ENCODE measurements around the gene NHEJ1. TPM values are rescaled to one million over a fixed set of nuclear protein-coding genes. Genes with fewer than 3 reads are reported as not detected.

Gene NHEJ1
- total RNA-seq, 1 experiment from 2014 or later, result 20.8 TPM

DNA sequence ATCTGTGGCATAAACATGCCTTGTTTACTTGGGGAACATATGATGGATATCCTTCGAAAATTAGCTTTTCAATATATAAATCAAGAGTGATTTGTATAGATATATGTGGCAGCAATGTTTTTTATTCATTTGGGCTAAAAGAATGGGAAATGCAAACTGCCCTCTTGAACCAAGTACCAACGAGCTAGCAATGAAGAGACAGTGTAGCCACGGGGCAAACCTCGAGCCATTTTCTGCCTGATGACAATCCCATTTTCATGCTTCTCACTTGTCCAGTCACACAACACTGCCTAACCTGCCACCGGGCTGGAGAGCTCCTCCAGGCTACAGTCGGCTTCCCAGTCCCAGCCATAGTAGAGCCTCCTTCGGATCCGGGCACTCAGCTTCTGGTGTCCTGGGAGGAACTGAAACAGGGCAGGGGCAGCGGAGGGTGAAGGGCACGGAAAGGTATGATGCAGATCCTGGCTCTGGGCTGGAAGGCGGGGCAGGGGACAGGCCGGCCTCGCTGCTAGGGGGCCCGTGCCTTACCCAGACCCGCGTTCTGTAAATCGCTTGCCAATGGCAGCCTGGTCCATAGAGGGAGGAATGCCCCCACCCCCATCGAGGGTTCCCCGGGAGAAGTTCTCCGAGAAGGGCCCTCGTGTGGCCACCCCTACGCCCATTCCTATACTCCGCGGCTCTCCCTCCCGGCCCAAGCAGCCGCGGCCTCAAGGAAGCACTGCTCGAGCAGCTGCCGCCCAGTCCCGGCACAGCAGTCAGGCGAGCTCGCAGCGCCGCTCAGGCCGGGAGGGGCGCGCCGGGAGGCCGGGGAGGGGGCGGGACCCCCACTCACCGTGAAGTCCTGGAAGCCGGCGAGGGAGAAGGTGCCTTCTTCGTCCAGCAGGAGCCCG lies 15.6 kb upstream of the NHEJ1 start:
- Histone ChIP-seq H4K5ac (ENCODE audit: insufficient read length, low read depth, low read length) (no peak overlapping the region), H2AFZ (ENCODE audit: low read length) (no peak overlapping the region), H3K79me2 (ENCODE audit: insufficient read depth, low read length) (no peaks in the 10 kb centered on the region), H3K4me2 (ENCODE audit: insufficient read depth, insufficient read length, low read length) (peak overlapping the region; percentile 99), H2BK20ac (ENCODE audit: low read depth, low read length, poor library complexity, severe bottlenecking) (no peak overlapping the region), H3K79me1 (ENCODE audit: insufficient read depth, low read depth, low read length, poor library complexity, severe bottlenecking) (peaks cover 3% of the 10 kb centered on the region), H3K9ac (ENCODE audit: extremely low read depth, insufficient read length, low read length) (peak overlapping the region; percentile 27), H2BK15ac (ENCODE audit: low read depth, low read length) (no peak overlapping the region), H3K23ac (ENCODE audit: insufficient read length, low read depth, low read length) (no peak overlapping the region), H3T11ph (ENCODE audit: low read length) (no peak overlapping the region), H2BK120ac (ENCODE audit: low read depth, low read length, poor library complexity, severe bottlenecking) (no peak overlapping the region), H3K27ac (ENCODE audit: insufficient read length, low read depth, low read length) (no peak overlapping the region), H2BK12ac (ENCODE audit: insufficient read length, low read depth, low read length) (no peak overlapping the region), H3K27me3 (ENCODE audit: insufficient read depth, low read length) (no peaks in the 10 kb centered on the region), H3K18ac (ENCODE audit: insufficient read length, low read depth, low read length) (no peak overlapping the region), H4K8ac (replicated peaks; ENCODE audit: insufficient read length, low read depth, low read length) (no peak overlapping the region), H3K56ac (ENCODE audit: insufficient read length, low read depth, low read length) (no peak overlapping the region), H3K23me2 (ENCODE audit: insufficient read length, low read depth, low read length, poor library complexity, severe bottlenecking) (peaks cover 20% of the 10 kb centered on the region), H4K91ac (ENCODE audit: insufficient read length, low read depth, low read length) (no peak overlapping the region), H3K9me3 (ENCODE audit: control insufficient read depth, low read depth, low read length) (no peaks in the 10 kb centered on the region), H3K4me1 (ENCODE audit: insufficient read depth, low read length) (0 out of 2 replicates have a peak, but pooled peaks cover 3% of the 10 kb centered on the region), H3K4ac (ENCODE audit: low read depth, low read length) (no peak overlapping the region), H3K14ac (ENCODE audit: insufficient read depth, low read length) (no peak overlapping the region), H4K20me1 (ENCODE audit: control insufficient read depth, insufficient read depth, insufficient read length) (no peaks in the 10 kb centered on the region), H2BK5ac (ENCODE audit: insufficient read length, low read length) (no peak overlapping the region), H2AK5ac (ENCODE audit: insufficient read length, low read length) (no peak overlapping the region)
- WGBS (ENCODE audit: extremely low coverage, insufficient read length, low lambda C conversion rate), result no CpG with 5 or more reads among the region's 45 CpGs
- Mint-ChIP-seq H3K4me1 (peaks cover 17 to 22% of the 10 kb centered on the region in 2 experiments), H3K9me3 (no peaks in the 10 kb centered on the region; a peak in 2 of 5 replicates), H3K4me3 (peak overlapping the region; percentile 90 to 93), H3K27me3 (ENCODE audit: low read depth) (no peaks in the 10 kb centered on the region; the same call in 1 of the 2 replicates), H3K27ac (peak overlapping the region in 1 of 3 experiments; percentile 35; a peak in 2 of 7 replicates), H3K36me3 (ENCODE audit: insufficient read depth in 1 of 3, low read depth in 3 of 3) (peaks cover 12 to 41% (median 37%) of the 10 kb centered on the region in 3 experiments)
- peak; percentile 39 for DNase-seq
- TF ChIP-seq, protein P1, sequence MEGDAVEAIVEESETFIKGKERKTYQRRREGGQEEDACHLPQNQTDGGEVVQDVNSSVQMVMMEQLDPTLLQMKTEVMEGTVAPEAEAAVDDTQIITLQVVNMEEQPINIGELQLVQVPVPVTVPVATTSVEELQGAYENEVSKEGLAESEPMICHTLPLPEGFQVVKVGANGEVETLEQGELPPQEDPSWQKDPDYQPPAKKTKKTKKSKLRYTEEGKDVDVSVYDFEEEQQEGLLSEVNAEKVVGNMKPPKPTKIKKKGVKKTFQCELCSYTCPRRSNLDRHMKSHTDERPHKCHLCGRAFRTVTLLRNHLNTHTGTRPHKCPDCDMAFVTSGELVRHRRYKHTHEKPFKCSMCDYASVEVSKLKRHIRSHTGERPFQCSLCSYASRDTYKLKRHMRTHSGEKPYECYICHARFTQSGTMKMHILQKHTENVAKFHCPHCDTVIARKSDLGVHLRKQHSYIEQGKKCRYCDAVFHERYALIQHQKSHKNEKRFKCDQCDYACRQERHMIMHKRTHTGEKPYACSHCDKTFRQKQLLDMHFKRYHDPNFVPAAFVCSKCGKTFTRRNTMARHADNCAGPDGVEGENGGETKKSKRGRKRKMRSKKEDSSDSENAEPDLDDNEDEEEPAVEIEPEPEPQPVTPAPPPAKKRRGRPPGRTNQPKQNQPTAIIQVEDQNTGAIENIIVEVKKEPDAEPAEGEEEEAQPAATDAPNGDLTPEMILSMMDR (conservative IDR thresholded peaks at IDR 0.05), result no peak; the same call in none of the 3 replicates

Data from H9 (cell line).